SU-DHL-6 (cell line): ENCODE results near the gene GABBR2.

ENCODE experiments used
- H2AFZ ChIP-seq: fragments of 200-600 bp; sonication (generic); 2 replicates; pipeline ENCODE4 v1.6.1; 2014; ENCODE audit warnings: low read depth, mild to moderate bottlenecking, moderate library complexity, mixed read lengths, antibody characterized with exemption, low read length; ENCODE audit not compliant: severe bottlenecking
- H3F3A ChIP-seq: fragments of 200-600 bp; shearing (Covaris generic); 2 replicates; pipeline ENCODE4 v1.6.0; 2016; ENCODE audit warnings: antibody characterized with exemption, mild to moderate bottlenecking; ENCODE audit not compliant: insufficient read depth
- H3K27ac ChIP-seq: fragments of 200-600 bp; sonication (generic); 2 replicates; pipeline ENCODE4 v1.5.1; 2016; ENCODE audit warnings: low read depth, mild to moderate bottlenecking, low read length, moderate library complexity, mixed read lengths
- H3K27me3 ChIP-seq: fragments of 200-600 bp; sonication (generic), shearing (Covaris generic); 2 replicates; pipeline ENCODE4 v1.6.0; 2014; ENCODE audit warnings: mild to moderate bottlenecking, low read length
- H3K36me3 ChIP-seq: fragments of 200-600 bp; sonication (generic); 2 replicates; pipeline ENCODE4 v1.6.1; 2014; ENCODE audit warnings: mild to moderate bottlenecking, low read length, mixed read lengths
- H3K4me2 ChIP-seq: fragments of 300-600, 200-600 bp; shearing (Covaris generic), sonication (generic); 2 replicates; pipeline ENCODE4 v1.6.0; 2014; ENCODE audit warnings: low read length, low read depth, mild to moderate bottlenecking; ENCODE audit not compliant: poor library complexity, severe bottlenecking
- H3K4me3 ChIP-seq: fragments of 200-600 bp; sonication (generic); 2 replicates; pipeline ENCODE4 v1.5.1; 2014; ENCODE audit warnings: antibody characterized with exemption, low read length, mild to moderate bottlenecking, mixed read lengths; ENCODE audit not compliant: insufficient read depth, poor library complexity, severe bottlenecking
- H3K79me2 ChIP-seq: fragments of 200-600 bp; sonication (generic); 2 replicates; pipeline ENCODE4 v1.6.1; 2014; ENCODE audit warnings: mild to moderate bottlenecking, low read length, moderate library complexity; ENCODE audit not compliant: insufficient read depth
- H3K9ac ChIP-seq: fragments of 200-600 bp; sonication (generic); 2 replicates; pipeline ENCODE4 v1.7.0; 2014; ENCODE audit warnings: mild to moderate bottlenecking, low read length
- H3K9me2 ChIP-seq: fragments of 200-600 bp; sonication (generic); replicated peaks from 2 replicates; pipeline ENCODE4 v1.6.1; 2014; ENCODE audit warnings: low read length; ENCODE audit not compliant: insufficient read depth
- H3K9me3 ChIP-seq: fragments of 200-600 bp; sonication (generic); 2 replicates; pipeline ENCODE4 v1.6.1; 2014; ENCODE audit warnings: low read length, mixed read lengths; ENCODE audit not compliant: insufficient read depth
- H4K20me1 ChIP-seq: fragments of 200-600 bp; sonication (generic); 2 replicates; pipeline ENCODE4 v1.6.1; 2014; ENCODE audit warnings: low read depth, mild to moderate bottlenecking, antibody characterized with exemption, low read length, moderate library complexity, mixed read lengths
- EZH2phosphoT487 ChIP-seq: fragments of 200-600 bp; sonication (generic), shearing (Covaris generic); conservative IDR thresholded peaks from 2 replicates; pipeline ENCODE4 v1.6.1; 2018; ENCODE audit warnings: mild to moderate bottlenecking, antibody characterized with exemption, low read length, moderate library complexity, mixed read lengths
- TF ChIP-seq, protein P1 (sequence below): fragments of 200-600 bp; sonication (generic); IDR thresholded peaks from one replicate; pipeline ENCODE4 v1.5.1; 2017; ENCODE audit warnings: antibody characterized with exemption, mild to moderate bottlenecking, low read length, moderate library complexity; ENCODE audit not compliant: insufficient read depth, poor library complexity, severe bottlenecking

GABBR2 gene

GRCh38 chr9:98241357-98242300 lies 467.1 kb downstream of the GABBR2 start:
- H3K4me3 ChIP-seq, result no peak overlapping the region
- H3K4me2 ChIP-seq, result no peak overlapping the region
- no peaks in the 10 kb centered on the region for H3F3A ChIP-seq
- TF ChIP-seq, protein P1, sequence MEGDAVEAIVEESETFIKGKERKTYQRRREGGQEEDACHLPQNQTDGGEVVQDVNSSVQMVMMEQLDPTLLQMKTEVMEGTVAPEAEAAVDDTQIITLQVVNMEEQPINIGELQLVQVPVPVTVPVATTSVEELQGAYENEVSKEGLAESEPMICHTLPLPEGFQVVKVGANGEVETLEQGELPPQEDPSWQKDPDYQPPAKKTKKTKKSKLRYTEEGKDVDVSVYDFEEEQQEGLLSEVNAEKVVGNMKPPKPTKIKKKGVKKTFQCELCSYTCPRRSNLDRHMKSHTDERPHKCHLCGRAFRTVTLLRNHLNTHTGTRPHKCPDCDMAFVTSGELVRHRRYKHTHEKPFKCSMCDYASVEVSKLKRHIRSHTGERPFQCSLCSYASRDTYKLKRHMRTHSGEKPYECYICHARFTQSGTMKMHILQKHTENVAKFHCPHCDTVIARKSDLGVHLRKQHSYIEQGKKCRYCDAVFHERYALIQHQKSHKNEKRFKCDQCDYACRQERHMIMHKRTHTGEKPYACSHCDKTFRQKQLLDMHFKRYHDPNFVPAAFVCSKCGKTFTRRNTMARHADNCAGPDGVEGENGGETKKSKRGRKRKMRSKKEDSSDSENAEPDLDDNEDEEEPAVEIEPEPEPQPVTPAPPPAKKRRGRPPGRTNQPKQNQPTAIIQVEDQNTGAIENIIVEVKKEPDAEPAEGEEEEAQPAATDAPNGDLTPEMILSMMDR, result no peak
- no peak for TF ChIP-seq EZH2phosphoT487
- no peaks in the 10 kb centered on the region for H3K9me2 ChIP-seq
- H3K79me2 ChIP-seq, result no peaks in the 10 kb centered on the region
- H3K27me3 ChIP-seq, result no peaks in the 10 kb centered on the region
- no peaks in the 10 kb centered on the region for H4K20me1 ChIP-seq
- no peak overlapping the region for H2AFZ ChIP-seq
- no peak overlapping the region for H3K9ac ChIP-seq
- no peak overlapping the region for H3K27ac ChIP-seq
- no peaks in the 10 kb centered on the region for H3K9me3 ChIP-seq
- no peaks in the 10 kb centered on the region for H3K36me3 ChIP-seq

- H3K27me3 ChIP-seq, result no peaks in the 10 kb centered on the region
- no peak overlapping the region for H3K9ac ChIP-seq
- no peaks in the 10 kb centered on the region for H3K79me2 ChIP-seq
Measured at GRCh38 chr9:98240475-98240874, 468.3 kb downstream of the GABBR2 start.

More at GRCh38 chr9:98240475-98240874, 468.3 kb downstream of the GABBR2 start:
- Histone ChIP-seq H3K36me3 (no peaks in the 10 kb centered on the region), H4K20me1 (no peaks in the 10 kb centered on the region), H3K4me3 (no peak overlapping the region), H3F3A (no peaks in the 10 kb centered on the region), H3K9me3 (no peaks in the 10 kb centered on the region), H3K9me2 (no peaks in the 10 kb centered on the region), H2AFZ (no peak overlapping the region), H3K27ac (no peak overlapping the region), H3K4me2 (no peak overlapping the region)
- TF ChIP-seq, protein P1, result no peak
- no peak for TF ChIP-seq EZH2phosphoT487
